Measurements from ENCODE around the gene CNNM2.

DNA sequence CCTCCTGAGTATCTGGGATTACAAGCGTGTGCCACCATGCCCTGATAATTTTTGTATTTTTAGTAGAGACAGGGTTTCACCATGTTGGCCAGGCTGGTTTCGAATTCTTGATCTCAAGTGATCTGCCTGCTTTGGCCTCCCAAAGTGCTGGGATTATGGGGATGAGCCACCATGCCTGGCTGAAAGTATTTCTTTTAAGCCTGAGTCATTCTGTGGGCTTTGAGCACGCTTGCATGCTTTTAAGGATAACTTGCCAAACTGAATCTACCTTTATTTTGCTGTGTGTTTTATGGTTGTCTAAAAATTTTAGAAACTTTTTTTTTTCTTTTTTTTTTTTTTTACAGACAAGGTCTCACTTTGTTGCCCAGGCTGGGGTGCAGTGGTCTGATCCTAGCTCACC, 33.2 kb downstream of the CNNM2 start:
- TF ChIP-seq, protein P1, sequence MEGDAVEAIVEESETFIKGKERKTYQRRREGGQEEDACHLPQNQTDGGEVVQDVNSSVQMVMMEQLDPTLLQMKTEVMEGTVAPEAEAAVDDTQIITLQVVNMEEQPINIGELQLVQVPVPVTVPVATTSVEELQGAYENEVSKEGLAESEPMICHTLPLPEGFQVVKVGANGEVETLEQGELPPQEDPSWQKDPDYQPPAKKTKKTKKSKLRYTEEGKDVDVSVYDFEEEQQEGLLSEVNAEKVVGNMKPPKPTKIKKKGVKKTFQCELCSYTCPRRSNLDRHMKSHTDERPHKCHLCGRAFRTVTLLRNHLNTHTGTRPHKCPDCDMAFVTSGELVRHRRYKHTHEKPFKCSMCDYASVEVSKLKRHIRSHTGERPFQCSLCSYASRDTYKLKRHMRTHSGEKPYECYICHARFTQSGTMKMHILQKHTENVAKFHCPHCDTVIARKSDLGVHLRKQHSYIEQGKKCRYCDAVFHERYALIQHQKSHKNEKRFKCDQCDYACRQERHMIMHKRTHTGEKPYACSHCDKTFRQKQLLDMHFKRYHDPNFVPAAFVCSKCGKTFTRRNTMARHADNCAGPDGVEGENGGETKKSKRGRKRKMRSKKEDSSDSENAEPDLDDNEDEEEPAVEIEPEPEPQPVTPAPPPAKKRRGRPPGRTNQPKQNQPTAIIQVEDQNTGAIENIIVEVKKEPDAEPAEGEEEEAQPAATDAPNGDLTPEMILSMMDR (IDR thresholded peaks at IDR 0.05; ENCODE audit: insufficient read depth, low read length): no peak
- no peak for TF ChIP-seq POLR2AphosphoS5 (IDR thresholded peaks at IDR 0.05; ENCODE audit: low read depth)
- TF ChIP-seq, protein P2, sequence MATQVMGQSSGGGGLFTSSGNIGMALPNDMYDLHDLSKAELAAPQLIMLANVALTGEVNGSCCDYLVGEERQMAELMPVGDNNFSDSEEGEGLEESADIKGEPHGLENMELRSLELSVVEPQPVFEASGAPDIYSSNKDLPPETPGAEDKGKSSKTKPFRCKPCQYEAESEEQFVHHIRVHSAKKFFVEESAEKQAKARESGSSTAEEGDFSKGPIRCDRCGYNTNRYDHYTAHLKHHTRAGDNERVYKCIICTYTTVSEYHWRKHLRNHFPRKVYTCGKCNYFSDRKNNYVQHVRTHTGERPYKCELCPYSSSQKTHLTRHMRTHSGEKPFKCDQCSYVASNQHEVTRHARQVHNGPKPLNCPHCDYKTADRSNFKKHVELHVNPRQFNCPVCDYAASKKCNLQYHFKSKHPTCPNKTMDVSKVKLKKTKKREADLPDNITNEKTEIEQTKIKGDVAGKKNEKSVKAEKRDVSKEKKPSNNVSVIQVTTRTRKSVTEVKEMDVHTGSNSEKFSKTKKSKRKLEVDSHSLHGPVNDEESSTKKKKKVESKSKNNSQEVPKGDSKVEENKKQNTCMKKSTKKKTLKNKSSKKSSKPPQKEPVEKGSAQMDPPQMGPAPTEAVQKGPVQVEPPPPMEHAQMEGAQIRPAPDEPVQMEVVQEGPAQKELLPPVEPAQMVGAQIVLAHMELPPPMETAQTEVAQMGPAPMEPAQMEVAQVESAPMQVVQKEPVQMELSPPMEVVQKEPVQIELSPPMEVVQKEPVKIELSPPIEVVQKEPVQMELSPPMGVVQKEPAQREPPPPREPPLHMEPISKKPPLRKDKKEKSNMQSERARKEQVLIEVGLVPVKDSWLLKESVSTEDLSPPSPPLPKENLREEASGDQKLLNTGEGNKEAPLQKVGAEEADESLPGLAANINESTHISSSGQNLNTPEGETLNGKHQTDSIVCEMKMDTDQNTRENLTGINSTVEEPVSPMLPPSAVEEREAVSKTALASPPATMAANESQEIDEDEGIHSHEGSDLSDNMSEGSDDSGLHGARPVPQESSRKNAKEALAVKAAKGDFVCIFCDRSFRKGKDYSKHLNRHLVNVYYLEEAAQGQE (IDR thresholded peaks at IDR 0.05; ENCODE audit: insufficient replicate concordance, low read depth): no peak
